GM19023 (cell line): ENCODE measurements around the gene ZCCHC24.
"Not testable (repeated sequence)": the region's sequence is repeated elsewhere in the genome, so short reads cannot be mapped to it uniquely, and the experiment has no call there.

ENCODE experiments used
- ATAC-seq: cut with Tn5 transposase; IDR thresholded peaks from one replicate; pipeline ENCODE4 v1.9.1; 2021; ENCODE audit warnings: mild to moderate bottlenecking, moderate library complexity; ENCODE audit not compliant: unreplicated experiment

Gene ZCCHC24

DNA sequence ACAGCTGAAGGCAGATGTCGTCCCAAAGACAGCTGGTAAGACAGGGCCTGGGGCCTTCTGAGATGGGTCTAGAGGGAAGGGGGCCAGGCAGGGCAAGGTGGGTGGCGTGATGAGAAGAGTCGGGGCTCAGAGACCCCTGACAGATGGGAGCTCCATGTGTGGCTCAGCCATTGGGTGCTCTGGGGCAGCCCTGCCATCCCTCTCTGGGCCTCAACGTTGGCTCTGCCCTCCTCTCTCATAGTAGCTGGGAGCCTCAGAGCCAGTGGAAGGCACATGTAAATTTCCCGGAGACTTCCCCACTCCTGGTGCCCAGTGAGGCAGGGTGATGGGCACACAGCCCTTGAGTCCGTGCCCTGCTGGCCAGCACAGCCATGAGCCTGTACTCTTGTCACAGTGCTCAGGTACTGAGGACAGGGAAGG lies 96.3 kb downstream of the ZCCHC24 start:
- ATAC-seq, result no peak

GRCh38 chr10:79348640-79348988 lies 96.8 kb downstream of the ZCCHC24 start:
- no peak for ATAC-seq

DNA sequence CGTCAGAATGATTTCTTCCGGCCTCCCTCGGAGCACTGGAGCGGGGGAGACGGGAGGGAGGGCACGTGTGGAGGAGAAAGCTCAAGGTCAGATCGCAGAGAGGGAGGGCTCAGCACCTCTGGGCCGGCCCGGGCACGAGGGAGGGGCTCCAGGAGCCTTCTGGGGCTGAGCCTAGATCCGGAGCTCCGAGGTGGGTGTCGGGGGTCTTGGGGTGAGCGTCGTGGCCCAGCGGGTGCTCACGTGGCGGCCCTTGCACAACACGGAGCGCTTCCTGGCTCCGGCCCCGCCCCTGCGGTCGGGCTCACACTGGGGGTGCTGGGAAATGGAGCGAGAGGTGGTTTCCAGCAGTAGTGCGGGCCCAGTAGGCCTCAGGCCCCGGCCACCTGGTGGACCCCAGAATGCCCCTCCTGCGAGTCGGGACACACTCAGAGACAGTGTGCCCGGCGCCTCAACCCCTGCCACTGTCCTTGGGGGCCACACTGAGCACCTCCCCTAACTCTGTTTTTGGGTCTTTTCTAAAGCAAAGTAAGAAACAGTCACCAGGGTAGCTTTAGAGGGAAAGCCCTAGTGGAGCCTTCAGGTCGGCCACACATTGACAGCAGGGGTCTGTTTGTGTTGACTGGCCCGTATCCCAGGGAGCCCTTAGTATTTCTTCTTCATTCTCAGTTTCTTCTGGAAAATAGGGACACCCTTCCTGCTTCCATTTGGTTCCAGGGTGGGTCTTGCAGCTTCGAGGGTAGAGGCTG lies 97.4 kb downstream of the ZCCHC24 start:
- peak; percentile 75 for ATAC-seq

DNA sequence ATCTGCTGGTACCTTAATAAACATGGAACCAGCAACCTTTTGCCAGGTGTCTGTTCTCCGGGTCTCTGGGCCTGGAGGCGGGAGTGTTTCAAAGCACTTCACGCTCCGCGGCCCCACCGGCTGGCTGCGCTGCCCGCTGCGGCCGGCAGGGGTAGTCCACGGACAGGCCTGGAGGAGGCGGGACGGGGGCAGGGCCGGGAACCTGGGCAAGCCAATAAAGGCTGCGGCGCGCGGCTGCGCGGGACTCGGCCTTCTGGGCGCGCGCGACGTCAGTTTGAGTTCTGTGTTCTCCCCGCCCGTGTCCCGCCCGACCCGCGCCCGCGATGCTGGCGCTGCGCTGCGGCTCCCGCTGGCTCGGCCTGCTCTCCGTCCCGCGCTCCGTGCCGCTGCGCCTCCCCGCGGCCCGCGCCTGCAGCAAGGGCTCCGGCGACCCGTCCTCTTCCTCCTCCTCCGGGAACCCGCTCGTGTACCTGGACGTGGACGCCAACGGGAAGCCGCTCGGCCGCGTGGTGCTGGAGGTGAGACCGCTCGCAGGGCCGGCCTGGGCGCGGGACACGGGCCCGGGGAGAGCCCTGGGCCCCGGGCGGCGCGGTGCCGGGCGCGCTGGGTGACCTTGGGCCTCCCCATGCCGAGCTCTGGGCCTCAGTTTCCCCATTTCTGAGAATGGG lies 98.1 kb downstream of the ZCCHC24 start, which contains the start of gene PPIF:
PPIF (plus strand) TSS at position 244 of the 668 bp plus-strand sequence; CDS start at position 324, 80 bp downstream.
- ATAC-seq, result peak; percentile 76

DNA sequence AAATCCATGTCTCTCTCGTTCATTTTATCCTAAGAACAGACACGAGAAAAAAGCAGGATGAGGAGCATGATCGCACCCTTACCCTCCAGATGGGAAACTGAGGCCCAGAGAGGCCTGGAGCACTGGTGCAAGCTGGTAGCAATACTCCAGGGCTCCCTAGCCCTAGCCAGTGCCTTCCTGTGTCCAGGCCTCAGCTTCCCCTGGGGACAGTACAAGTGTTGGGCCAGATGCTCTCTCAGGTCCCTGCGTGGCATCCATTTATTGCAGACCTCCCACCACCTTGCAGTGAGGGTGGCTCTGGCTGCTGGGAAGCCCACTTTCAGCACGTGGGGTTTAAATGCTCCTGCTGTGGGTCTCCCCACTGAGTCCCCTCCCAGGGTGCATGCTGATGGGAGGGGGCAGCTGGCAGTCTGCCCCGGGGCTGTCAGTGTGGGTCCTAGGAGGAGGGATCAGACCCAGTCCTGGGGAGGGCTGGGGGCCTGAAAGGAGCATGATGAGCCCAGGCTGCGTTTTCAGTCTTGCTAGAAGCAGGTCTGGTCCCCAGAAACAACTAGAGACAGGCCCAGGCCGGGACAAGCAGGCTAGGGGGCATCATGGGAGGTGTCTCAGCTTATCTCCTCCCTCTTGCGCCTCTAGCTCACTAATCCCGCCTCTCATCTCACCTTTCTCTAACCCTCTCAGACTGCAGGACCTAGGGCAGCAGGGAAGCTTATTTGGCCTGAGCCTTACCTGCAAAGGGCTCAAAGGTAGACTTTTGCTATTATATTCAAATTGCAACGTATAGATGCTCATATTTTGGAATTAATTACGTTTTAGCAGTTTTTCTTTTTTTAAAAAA lies 98.8 kb downstream of the ZCCHC24 start:
- ATAC-seq, result no peak

DNA sequence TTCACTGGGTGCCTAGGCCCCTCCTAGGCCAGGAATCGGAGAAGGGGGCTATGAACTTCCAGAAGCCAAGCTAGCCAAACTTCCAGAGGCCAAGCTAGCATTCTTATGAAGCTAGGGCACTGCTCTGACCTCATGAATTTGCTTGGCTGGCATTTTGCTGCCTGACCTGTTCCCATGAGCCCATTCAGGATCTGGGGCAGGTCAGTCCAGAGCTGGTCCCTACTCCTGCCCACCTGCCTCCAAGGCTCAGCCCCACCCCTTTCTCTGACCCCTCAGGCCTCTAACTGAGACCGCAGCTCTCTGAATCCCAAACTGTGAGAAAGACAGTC lies 99.4 kb downstream of the ZCCHC24 start:
- ATAC-seq, result no peak

DNA sequence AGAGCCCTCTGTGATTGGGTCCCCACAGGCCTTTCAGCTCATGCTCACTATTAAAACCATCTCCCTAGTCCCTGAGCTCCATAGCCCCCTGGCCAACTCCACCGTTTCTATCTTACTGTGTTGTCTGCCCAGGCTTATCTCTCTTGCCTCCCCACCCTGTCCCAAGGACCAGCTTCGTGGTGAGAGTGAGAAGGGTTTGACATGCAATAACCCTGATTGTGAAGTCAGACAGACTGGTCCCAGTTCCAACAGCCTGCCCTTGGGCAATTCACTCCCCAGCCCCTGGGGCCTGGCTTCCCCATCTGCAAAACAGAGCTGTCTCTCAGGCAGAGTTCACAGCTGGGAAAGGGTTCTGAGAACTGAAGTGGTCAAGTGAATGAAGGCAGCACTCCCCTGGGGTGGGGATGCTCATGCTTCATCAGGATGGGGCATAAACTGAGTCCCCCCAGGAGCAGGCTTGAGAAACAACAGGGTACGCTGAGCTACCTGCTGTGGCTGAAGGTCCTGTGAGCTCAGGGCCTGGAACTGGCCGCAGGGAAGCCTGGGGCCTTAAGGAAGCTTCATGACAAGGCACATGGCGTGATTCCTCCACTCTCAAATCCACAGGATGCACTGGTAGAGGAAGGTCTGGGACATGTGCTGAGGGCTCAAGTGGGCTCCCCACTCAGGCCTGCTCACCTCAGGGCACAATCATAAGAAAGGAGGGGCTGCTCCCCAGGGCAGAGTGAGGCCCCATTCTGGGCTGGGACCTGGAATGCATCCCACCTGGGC lies 100.0 kb downstream of the ZCCHC24 start:
- ATAC-seq, result no peak

DNA sequence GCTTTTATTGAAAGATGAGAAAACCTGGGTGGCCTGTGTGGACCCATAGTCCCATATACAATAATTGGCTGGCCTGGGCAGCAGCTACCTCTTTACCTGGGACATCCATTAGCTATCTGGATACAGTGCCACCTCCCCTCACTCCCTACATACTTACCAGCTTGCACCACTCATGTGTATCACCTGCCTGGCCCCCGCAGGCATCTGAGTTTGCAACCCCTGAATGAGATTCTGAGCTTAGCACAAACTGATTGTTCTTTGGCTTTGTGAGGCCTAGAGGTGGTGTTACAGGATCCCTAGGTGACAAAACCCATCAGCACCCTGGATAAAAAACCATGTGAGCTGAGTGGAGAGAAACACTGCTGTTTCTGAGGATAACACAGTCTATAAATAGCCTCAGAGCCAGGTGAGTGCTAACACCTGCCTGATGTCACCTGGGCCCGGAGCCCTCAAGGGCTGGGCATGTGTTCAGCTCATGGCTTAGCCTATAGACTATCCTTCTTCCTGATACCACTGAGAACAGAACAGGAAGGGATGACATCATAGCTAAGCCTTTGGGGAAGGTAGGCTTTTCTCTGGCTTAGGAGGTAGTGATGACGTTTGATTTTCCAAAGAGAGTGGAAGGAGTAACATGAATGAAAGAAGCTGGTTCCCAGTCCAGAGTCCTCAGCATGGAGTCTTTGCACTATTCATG lies 100.8 kb downstream of the ZCCHC24 start:
- ATAC-seq, result no peak

DNA sequence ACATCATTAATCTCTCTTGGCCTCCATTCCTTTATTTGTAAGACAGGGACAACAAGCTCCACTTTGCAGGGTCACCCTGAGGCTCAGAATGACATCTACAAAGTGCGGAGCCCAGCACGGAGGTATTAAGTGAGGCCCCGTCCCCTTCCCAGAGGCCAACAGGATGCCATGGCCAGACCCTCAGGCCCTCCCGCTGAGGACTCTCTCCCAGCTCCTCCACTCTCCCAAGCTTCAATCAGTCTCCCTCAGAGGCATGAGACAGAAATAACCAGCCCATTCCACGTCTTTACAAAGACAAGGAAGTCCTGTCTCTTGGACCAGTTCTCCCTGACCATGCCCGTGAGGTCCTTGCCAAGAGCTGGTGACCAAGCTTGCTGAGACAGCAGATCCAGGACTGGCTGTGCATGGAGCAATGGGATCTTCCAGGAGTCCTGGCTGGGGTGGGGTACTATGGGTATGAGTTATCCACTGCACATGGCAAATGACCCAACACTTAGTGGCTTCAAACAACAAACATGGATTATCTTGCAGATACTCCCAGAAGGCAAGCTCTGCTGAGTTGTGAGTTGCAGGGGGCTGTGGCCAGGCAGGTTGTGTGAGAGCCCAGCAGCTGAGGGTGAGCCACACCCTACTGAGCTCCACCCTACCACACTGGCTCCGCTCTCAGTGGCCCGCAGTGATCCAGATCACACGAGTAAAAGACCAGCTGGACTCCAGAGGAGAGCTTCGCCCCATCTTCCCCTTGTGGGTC lies 102.4 kb downstream of the ZCCHC24 start:
- no peak for ATAC-seq

- no peak for ATAC-seq
These were observed 103.1 kb downstream of the ZCCHC24 start for GRCh38 chr10:79342295-79342761.

DNA sequence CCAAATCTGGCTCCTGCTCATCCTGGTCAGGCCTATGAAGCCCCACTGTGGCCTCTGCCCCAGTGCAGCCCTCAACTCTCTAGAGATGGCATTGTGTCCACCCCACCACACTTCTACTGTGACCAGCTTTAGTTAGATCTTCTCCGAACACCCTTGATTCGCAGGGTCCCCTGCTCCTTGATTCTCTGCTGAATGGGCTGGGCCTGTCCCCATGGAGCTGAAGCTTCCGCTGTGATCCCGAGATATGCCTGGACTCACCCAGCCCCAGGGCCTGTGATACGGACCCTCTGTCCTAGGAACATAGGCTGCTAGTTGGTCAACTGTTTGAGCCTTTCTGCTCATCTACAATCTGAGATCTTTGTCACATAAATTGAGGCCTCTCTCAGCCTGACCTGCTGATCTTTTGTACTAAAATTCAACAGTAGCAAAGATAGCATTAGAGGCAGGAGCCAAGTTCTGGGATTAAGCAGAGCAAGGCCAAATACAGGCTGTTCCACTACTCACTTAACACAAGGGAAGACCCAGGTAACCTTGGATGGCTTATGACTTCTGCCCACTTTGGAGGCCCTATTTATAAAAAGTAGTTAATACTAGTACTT lies 104.7 kb downstream of the ZCCHC24 start:
- ATAC-seq, result no peak

- no peak for ATAC-seq
These were observed 106.2 kb downstream of the ZCCHC24 start for GRCh38 chr10:79339266-79339665.

DNA sequence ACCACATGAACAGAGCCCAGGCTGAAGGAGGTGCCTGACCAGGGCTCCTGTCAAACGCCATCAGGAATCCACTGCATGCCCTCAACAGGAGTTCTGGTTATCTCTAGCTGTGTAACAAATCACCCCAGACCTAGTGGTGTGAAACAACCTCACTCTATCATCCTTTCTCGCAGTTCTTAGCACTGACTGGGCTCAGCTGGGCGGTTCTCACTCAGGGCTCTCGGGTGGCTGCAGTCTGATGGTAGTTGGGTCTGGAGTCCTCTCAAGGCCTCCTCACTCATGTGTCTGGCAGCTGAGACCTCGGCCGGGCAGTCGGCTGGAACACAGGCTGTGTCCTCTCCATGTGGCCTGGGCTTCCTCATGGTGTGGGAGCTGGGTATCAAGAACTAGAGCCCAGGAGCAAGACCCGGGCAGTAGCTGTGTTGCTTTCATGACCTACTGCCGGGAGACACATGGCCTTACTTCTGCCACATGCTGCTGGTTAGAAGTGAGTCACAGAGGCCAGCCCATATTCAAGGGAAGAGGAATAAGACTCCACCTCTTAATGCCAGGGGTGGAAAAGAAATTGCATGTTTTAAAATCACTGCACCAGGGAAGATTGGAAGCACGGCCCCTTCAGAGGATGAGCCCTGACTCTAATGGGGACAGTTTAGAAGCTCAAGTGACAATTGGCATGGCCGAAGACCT lies 107.5 kb downstream of the ZCCHC24 start:
- not testable (repeated sequence) for ATAC-seq

DNA sequence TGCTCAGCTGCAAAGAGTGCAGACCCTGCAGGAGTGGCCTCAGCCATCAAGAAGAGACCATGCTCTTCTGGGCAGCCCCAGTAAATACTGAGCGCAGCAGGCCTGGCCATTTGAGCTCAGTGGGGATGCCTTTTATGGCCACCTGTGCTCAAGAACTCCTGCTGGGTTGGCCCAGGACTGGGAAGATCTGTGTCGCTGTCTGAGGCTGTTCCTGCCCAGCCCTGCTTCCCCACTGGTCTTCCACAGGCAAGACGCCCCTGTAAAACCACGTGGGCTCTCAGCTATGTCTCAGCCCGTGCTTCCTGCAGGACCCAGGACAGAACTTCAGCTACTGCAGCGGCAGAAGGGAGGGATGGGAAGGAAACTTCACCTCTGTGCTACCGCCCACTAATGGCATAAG lies 108.7 kb downstream of the ZCCHC24 start:
- no peak for ATAC-seq

DNA sequence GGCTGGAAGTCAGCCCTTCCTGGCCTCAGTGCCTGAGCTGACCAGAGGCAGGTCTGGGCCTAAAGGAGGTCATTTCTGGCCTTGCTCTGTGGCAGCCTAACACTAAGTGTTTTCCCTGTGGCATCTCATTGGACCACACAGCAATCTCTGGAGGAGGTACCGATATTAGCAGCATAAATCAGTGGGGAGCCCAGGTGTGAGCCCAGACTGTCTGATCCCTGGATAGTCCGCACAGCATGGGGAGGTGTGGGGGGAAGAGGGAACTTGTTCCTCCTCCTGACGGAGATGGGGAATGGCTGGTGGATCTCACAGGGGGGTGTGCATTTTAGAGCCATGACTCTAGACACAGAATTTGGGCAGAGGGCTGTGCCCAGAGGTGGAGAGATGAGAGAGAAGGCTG lies 109.1 kb downstream of the ZCCHC24 start:
- no peak for ATAC-seq

DNA sequence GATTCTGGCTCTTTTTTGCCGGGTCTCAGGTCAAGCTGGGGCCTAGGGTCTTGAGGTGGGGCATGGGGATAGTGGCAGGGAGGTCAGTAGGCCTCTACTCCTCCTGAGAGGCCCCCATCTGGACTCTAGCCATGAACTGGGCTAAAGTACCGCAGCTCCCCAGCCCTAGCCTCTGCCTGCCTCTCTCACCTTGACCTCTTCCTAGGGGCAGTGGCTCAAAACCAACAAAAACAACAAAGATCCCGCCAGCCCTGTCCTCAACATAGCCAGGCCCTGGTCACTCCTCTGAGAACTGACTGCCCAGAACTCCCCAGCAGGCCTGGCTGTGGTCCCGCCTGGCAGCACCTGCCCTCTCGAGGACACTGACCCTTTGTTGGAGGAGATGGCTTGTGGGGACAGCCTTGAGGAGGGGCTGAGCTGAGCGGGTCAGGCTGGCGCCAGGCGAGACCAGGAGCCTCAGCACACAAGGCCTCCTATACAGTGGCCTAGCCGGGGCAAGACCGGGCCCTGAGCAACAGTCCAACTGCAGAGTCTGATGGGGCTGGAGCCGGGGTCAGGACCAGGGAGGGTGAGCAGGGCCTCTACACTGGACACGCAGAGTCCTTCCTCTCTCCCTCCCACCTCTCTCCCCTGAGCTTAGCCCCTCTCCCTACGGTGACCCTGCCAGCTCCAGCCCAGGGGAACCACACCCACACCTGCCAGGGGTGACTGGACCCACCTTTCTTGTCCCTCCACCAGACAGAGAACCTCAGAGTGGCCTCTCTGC lies 109.8 kb downstream of the ZCCHC24 start:
- no peak for ATAC-seq

GRCh38 chr10:79335094-79335469 lies 110.3 kb downstream of the ZCCHC24 start:
- no peak for ATAC-seq

GRCh38 chr10:79334573-79334972 lies 110.9 kb downstream of the ZCCHC24 start:
- no peak for ATAC-seq
